ENCODE measurements around the gene GGCT.
"Not testable (repeated sequence)": the region's sequence is repeated elsewhere in the genome, so short reads cannot be mapped to it uniquely, and the experiment has no call there.

GGCT gene

GRCh38 chr7:30504301-30505173 is at the start of gene GGCT:
Gene GGCT (minus strand): TSS chr7:30504829. CDS start chr7:30504709, 120 bp downstream.
- DNase-seq = peak; percentile 97

- DNase-seq = no peak
Observed at GRCh38 chr7:30553546-30553945, 48.9 kb upstream of the GGCT start.

- DNase-seq = no peak
Observed at GRCh38 chr7:30553141-30553540, 48.5 kb upstream of the GGCT start.

- DNase-seq = no peak
Observed at GRCh38 chr7:30552330-30552729, 47.7 kb upstream of the GGCT start.

- DNase-seq = peak; percentile 58
Observed at GRCh38 chr7:30549931-30550493, 45.4 kb upstream of the GGCT start.

GRCh38 chr7:30548845-30549244 is 44.2 kb upstream of the GGCT start:
- DNase-seq = peak; percentile 74

GRCh38 chr7:30546596-30546995 is 42.0 kb upstream of the GGCT start:
- DNase-seq = no peak

- DNase-seq = no peak
Observed at GRCh38 chr7:30545791-30546555, 41.3 kb upstream of the GGCT start.

GRCh38 chr7:30543813-30544525 is 39.3 kb upstream of the GGCT start:
- DNase-seq = no peak

- DNase-seq = not testable (repeated sequence)
Observed at GRCh38 chr7:30543115-30543514, 38.5 kb upstream of the GGCT start.

- no peak for DNase-seq
Observed at GRCh38 chr7:30533886-30534285, 29.3 kb upstream of the GGCT start.

GRCh38 chr7:30531286-30531685 is 26.7 kb upstream of the GGCT start:
- DNase-seq = no peak

GRCh38 chr7:30530373-30530772 is 25.7 kb upstream of the GGCT start:
- no peak for DNase-seq

GRCh38 chr7:30528779-30529178 is 24.1 kb upstream of the GGCT start:
- DNase-seq = no peak

- not testable (repeated sequence) for DNase-seq
Observed at GRCh38 chr7:30527297-30527696, 22.7 kb upstream of the GGCT start.

GRCh38 chr7:30526163-30526562 is 21.5 kb upstream of the GGCT start:
- no peak for DNase-seq

GRCh38 chr7:30525429-30525828 is 20.8 kb upstream of the GGCT start:
- no peak for DNase-seq

GRCh38 chr7:30524545-30524944 is 19.9 kb upstream of the GGCT start:
- no peak for DNase-seq

- no peak for DNase-seq
Observed at GRCh38 chr7:30523466-30523865, 18.8 kb upstream of the GGCT start.

- DNase-seq = no peak
Observed at GRCh38 chr7:30522159-30522558, 17.5 kb upstream of the GGCT start.

- DNase-seq = no peak
Observed at GRCh38 chr7:30521532-30521931, 16.9 kb upstream of the GGCT start.

- no peak for DNase-seq
Observed at GRCh38 chr7:30519122-30519521, 14.5 kb upstream of the GGCT start.

- DNase-seq = no peak
Observed at GRCh38 chr7:30515761-30516160, 11.1 kb upstream of the GGCT start.
